ENCODE results near the gene PLCB3.

The PLCB3 gene

GRCh38 chr11:64251016-64251752, at the start of gene PLCB3:
PLCB3 (plus strand) TSS chr11:64251530; CDS start chr11:64251650, 120 bp downstream.
- Histone ChIP-seq H3K9me3 (ENCODE audit: control insufficient read depth in 2 of 2, low read length in 2 of 2) (no peaks in the 10 kb centered on the region), H3K4me1 (ENCODE audit: control insufficient read depth, insufficient read depth, low read length) (peaks cover 40% of the 10 kb centered on the region), H3K27ac (ENCODE audit: low read length) (no peak within 1 kb of the TSS), H3K4me3 (ENCODE audit: low read length in 2 of 2) (peak within 1 kb of the TSS; percentile 77 to 81), H3K36me3 (ENCODE audit: control insufficient read depth in 2 of 2, insufficient read depth in 2 of 2, low read length in 2 of 2) (peaks cover 6% of the 10 kb centered on the region in 2 donors), H3K27me3 (ENCODE audit: control insufficient read depth in 1 of 2, insufficient read depth in 2 of 2, low read length in 2 of 2) (no peaks in the 10 kb centered on the region), H3K9ac (ENCODE audit: low read length in 2 of 2) (peak within 1 kb of the TSS; percentile 69 to 75)

GRCh38 chr11:64201543-64201942, 49.8 kb upstream of the PLCB3 start:
- no peaks in the 10 kb centered on the region for H3K9me3 ChIP-seq (ENCODE audit: control insufficient read depth in 2 of 2, low read length in 2 of 2)
- H3K4me1 ChIP-seq (ENCODE audit: control insufficient read depth, insufficient read depth, low read length), result peaks cover 10% of the 10 kb centered on the region
- H3K9ac ChIP-seq (ENCODE audit: low read length in 2 of 2), result no peak overlapping the region
- H3K27ac ChIP-seq (ENCODE audit: low read length), result no peak overlapping the region
- H3K4me3 ChIP-seq (ENCODE audit: low read length in 2 of 2), result no peak overlapping the region
- no peaks in the 10 kb centered on the region for H3K27me3 ChIP-seq (ENCODE audit: control insufficient read depth in 1 of 2, insufficient read depth in 2 of 2, low read length in 2 of 2)
- peaks cover 52 to 53% of the 10 kb centered on the region in 2 donors for H3K36me3 ChIP-seq (ENCODE audit: control insufficient read depth in 2 of 2, insufficient read depth in 2 of 2, low read length in 2 of 2)

GRCh38 chr11:64202992-64203391, 48.3 kb upstream of the PLCB3 start:
- Histone ChIP-seq H3K4me1 (ENCODE audit: control insufficient read depth, insufficient read depth, low read length) (peaks cover 15% of the 10 kb centered on the region), H3K36me3 (ENCODE audit: control insufficient read depth in 2 of 2, insufficient read depth in 2 of 2, low read length in 2 of 2) (peaks cover 39 to 44% of the 10 kb centered on the region in 2 donors), H3K27ac (ENCODE audit: low read length) (no peak overlapping the region), H3K9me3 (ENCODE audit: control insufficient read depth in 2 of 2, low read length in 2 of 2) (no peaks in the 10 kb centered on the region), H3K4me3 (ENCODE audit: low read length in 2 of 2) (no peak overlapping the region), H3K9ac (ENCODE audit: low read length in 2 of 2) (no peak overlapping the region), H3K27me3 (ENCODE audit: control insufficient read depth in 1 of 2, insufficient read depth in 2 of 2, low read length in 2 of 2) (no peaks in the 10 kb centered on the region)

GRCh38 chr11:64203421-64204079, 47.8 kb upstream of the PLCB3 start:
- H3K4me1 ChIP-seq (ENCODE audit: control insufficient read depth, insufficient read depth, low read length), result peaks cover 21% of the 10 kb centered on the region
- no peak overlapping the region for H3K9ac ChIP-seq (ENCODE audit: low read length in 2 of 2)
- no peak overlapping the region for H3K4me3 ChIP-seq (ENCODE audit: low read length in 2 of 2)
- H3K27me3 ChIP-seq (ENCODE audit: control insufficient read depth in 1 of 2, insufficient read depth in 2 of 2, low read length in 2 of 2), result no peaks in the 10 kb centered on the region
- H3K36me3 ChIP-seq (ENCODE audit: control insufficient read depth in 2 of 2, insufficient read depth in 2 of 2, low read length in 2 of 2), result peaks cover 39 to 44% of the 10 kb centered on the region in 2 donors
- H3K27ac ChIP-seq (ENCODE audit: low read length), result no peak overlapping the region
- H3K9me3 ChIP-seq (ENCODE audit: control insufficient read depth in 2 of 2, low read length in 2 of 2), result no peaks in the 10 kb centered on the region

GRCh38 chr11:64204080-64204440, 47.3 kb upstream of the PLCB3 start:
- Histone ChIP-seq H3K4me3 (ENCODE audit: low read length in 2 of 2) (no peak overlapping the region), H3K9me3 (ENCODE audit: control insufficient read depth in 2 of 2, low read length in 2 of 2) (no peaks in the 10 kb centered on the region), H3K27me3 (ENCODE audit: control insufficient read depth in 1 of 2, insufficient read depth in 2 of 2, low read length in 2 of 2) (no peaks in the 10 kb centered on the region), H3K9ac (ENCODE audit: low read length in 2 of 2) (no peak overlapping the region), H3K27ac (ENCODE audit: low read length) (no peak overlapping the region), H3K36me3 (ENCODE audit: control insufficient read depth in 2 of 2, insufficient read depth in 2 of 2, low read length in 2 of 2) (peaks cover 39 to 44% of the 10 kb centered on the region in 2 donors), H3K4me1 (ENCODE audit: control insufficient read depth, insufficient read depth, low read length) (peaks cover 24% of the 10 kb centered on the region)

- Histone ChIP-seq H3K27ac (ENCODE audit: low read length) (peak overlapping the region; percentile 31), H3K9ac (ENCODE audit: low read length in 2 of 2) (no peak overlapping the region), H3K36me3 (ENCODE audit: control insufficient read depth in 2 of 2, insufficient read depth in 2 of 2, low read length in 2 of 2) (peaks cover 39 to 44% of the 10 kb centered on the region in 2 donors), H3K27me3 (ENCODE audit: control insufficient read depth in 1 of 2, insufficient read depth in 2 of 2, low read length in 2 of 2) (no peaks in the 10 kb centered on the region), H3K9me3 (ENCODE audit: control insufficient read depth in 2 of 2, low read length in 2 of 2) (no peaks in the 10 kb centered on the region), H3K4me3 (ENCODE audit: low read length in 2 of 2) (no peak overlapping the region), H3K4me1 (ENCODE audit: control insufficient read depth, insufficient read depth, low read length) (peaks cover 24% of the 10 kb centered on the region)
Measured at GRCh38 chr11:64204464-64204989, 46.8 kb upstream of the PLCB3 start.

GRCh38 chr11:64206457-64207255, 44.7 kb upstream of the PLCB3 start, which contains the start of gene FERMT3:
FERMT3 (plus strand) TSS chr11:64206721; CDS start chr11:64207365, 644 bp downstream.
- peaks cover 22 to 30% of the 10 kb centered on the region in 2 donors for H3K36me3 ChIP-seq (ENCODE audit: control insufficient read depth in 2 of 2, insufficient read depth in 2 of 2, low read length in 2 of 2)
- peaks cover 24% of the 10 kb centered on the region for H3K4me1 ChIP-seq (ENCODE audit: control insufficient read depth, insufficient read depth, low read length)

GRCh38 chr11:64207256-64208085, 43.9 kb upstream of the PLCB3 start:
- Histone ChIP-seq H3K36me3 (ENCODE audit: control insufficient read depth in 2 of 2, insufficient read depth in 2 of 2, low read length in 2 of 2) (peaks cover 17 to 27% of the 10 kb centered on the region in 2 donors), H3K9me3 (ENCODE audit: control insufficient read depth in 2 of 2, low read length in 2 of 2) (no peaks in the 10 kb centered on the region), H3K4me3 (ENCODE audit: low read length in 2 of 2) (peak overlapping the region; percentile 19 to 54), H3K9ac (ENCODE audit: low read length in 2 of 2) (peak overlapping the region; percentile 51 to 62), H3K27ac (ENCODE audit: low read length) (peak overlapping the region; percentile 64), H3K27me3 (ENCODE audit: control insufficient read depth in 1 of 2, insufficient read depth in 2 of 2, low read length in 2 of 2) (no peaks in the 10 kb centered on the region), H3K4me1 (ENCODE audit: control insufficient read depth, insufficient read depth, low read length) (peaks cover 24% of the 10 kb centered on the region)

More at GRCh38 chr11:64206457-64207255, 44.7 kb upstream of the PLCB3 start, which contains the start of gene FERMT3:
- Histone ChIP-seq H3K27me3 (ENCODE audit: control insufficient read depth in 1 of 2, insufficient read depth in 2 of 2, low read length in 2 of 2) (no peaks in the 10 kb centered on the region), H3K9me3 (ENCODE audit: control insufficient read depth in 2 of 2, low read length in 2 of 2) (no peaks in the 10 kb centered on the region), H3K27ac (ENCODE audit: low read length) (peak within 1 kb of the TSS; percentile 64), H3K4me3 (ENCODE audit: low read length in 2 of 2) (peak within 1 kb of the TSS; percentile 4 to 54), H3K9ac (ENCODE audit: low read length in 2 of 2) (peak within 1 kb of the TSS; percentile 31 to 51)

GRCh38 chr11:64208086-64208795, 43.1 kb upstream of the PLCB3 start:
- no peaks in the 10 kb centered on the region for H3K27me3 ChIP-seq (ENCODE audit: control insufficient read depth in 1 of 2, insufficient read depth in 2 of 2, low read length in 2 of 2)
- peaks cover 24% of the 10 kb centered on the region for H3K4me1 ChIP-seq (ENCODE audit: control insufficient read depth, insufficient read depth, low read length)
- no peaks in the 10 kb centered on the region for H3K9me3 ChIP-seq (ENCODE audit: control insufficient read depth in 2 of 2, low read length in 2 of 2)
- H3K36me3 ChIP-seq (ENCODE audit: control insufficient read depth in 2 of 2, insufficient read depth in 2 of 2, low read length in 2 of 2), result peaks cover 11 to 20% of the 10 kb centered on the region in 2 donors
- H3K27ac ChIP-seq (ENCODE audit: low read length), result peak overlapping the region; percentile 53
- peak overlapping the region; percentile 19 to 54 for H3K4me3 ChIP-seq (ENCODE audit: low read length in 2 of 2)
- H3K9ac ChIP-seq (ENCODE audit: low read length in 2 of 2), result peak overlapping the region; percentile 29 to 62

Data from stomach smooth muscle (tissue), 2 donors.